Measurements from ENCODE around the gene NRXN3.

The NRXN3 gene

GRCh38 chr14:79614448-79614847, 1444.3 kb downstream of the NRXN3 start:
- DNase-seq: no peak

- no peak for DNase-seq
These were observed 1456.9 kb downstream of the NRXN3 start for GRCh38 chr14:79627058-79627457.

GRCh38 chr14:79629411-79630287, 1459.5 kb downstream of the NRXN3 start:
- DNase-seq: no peak

DNA sequence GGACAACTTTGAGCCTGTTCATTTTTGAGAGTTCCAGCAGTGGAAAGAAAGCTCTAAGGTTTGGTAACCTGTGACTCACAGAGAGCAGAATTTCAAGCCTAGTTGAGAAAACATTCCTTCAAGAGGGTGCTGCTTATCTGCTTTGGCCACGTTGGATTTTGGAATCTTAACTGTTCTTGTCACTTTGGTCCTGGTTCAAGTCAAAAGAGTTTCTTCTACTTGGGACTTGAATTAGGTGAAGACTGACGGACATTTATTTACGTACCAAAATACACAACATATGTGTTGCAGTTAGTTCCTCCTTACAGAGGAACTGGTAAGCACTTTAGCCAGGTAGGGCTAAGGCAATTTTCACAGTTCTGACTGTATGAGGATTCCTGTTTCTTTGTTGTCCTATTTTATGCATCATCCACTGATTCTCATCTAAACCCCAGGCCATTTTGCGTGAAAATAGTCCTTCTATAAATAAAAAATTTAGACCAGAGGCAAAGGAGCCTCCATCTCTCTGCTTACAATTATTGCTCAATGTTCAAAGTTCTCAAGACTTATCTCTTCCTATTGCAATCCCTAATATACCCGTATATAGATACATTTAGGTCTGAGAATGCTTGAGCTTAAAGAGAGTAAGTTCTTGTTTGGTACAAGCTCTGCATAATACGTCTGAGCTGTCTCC, 1460.3 kb downstream of the NRXN3 start:
- DNase-seq: no peak

DNA sequence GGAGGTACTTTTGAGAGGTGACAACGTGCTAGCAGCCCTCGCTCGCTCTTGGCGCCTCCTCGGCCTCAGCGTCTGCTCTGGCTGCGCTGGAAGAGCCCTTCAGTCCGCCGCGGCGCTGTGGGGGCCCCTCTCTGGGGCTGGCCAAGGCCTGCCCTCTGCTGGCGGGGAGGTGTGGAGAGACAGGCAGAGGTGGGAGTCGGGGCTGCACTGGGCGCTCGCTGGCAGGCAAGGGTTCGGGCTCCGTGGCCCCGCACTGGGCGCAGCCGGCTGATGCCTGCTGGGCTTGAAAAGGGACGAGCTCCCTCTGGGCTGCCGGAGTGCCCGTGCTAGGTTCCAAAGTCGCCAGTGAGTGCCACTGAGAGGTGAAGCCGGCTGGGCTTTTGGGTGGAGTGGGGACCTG, 1461.1 kb downstream of the NRXN3 start:
- DNase-seq: no peak

DNA sequence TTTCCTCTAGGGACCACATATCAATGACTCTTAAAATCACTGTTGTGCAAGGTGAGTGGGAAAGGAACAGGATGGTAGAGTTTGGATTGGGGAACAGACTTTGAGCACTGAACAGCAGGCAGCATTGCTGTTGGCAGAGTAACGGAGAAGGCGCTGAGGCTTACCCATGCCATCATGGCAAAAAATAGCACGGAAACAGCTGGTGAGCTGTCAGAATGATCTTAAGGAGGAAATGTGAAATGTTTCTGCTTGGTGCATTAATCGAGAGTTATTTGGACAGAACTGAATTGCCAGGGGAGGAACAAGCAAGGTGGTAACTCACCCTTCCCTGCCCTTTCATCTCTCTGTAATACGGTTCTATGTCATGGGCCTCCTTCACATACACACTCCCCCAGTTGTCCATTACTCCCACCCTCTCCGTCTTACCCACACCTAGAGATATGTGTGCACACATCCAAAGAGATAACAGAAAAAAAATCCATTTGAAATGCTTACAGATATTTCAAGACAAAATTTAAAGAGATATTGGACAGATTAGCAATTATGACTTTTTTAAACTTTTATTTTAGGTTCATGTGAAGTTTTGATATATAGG, 1468.6 kb downstream of the NRXN3 start:
- DNase-seq: no peak

DNA sequence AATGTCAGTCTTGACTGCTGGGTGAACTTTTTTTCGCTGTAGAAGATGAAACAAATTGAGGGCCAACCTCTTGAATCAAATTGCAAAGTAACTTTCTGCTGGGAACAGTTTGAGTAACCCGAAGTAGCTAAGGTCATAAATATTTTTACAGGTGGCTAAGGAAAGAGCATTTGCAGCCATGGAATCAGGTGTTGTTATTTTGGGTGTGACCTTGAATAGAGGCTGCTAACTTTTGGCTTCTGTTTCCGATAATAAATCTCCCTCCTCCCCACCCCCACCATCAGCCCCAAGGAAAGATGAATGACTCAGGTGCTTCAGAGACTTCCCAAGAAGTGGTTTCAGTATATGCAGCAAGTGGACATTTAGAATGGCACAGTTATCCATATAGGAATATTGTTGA, 1469.4 kb downstream of the NRXN3 start:
- DNase-seq: no peak

- no peak for DNase-seq
These were observed 1471.2 kb downstream of the NRXN3 start for GRCh38 chr14:79641371-79641770.

DNA sequence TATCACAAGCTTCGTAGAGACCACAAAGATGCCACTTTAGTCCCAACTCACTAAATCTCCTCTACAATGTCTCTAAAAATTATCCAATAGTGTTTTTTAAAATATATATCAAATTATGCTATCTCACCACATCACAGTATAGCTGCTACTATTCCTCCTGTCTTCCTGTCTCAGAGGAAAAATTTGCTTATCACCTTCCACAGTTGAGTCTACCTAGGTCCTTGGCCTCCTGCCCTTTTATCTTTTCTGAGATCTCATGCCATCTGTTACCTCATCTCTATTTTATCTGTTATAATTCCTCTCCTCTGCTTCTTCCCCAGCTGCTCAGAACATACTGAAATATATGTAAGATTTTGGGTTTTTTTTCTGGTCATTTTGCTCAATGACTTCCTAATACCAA, 1473.0 kb downstream of the NRXN3 start:
- DNase-seq: no peak

- DNase-seq: no peak
These were observed 1475.7 kb downstream of the NRXN3 start for GRCh38 chr14:79645753-79646362.

- no peak for DNase-seq
These were observed 1479.7 kb downstream of the NRXN3 start for GRCh38 chr14:79649856-79650255.

DNA sequence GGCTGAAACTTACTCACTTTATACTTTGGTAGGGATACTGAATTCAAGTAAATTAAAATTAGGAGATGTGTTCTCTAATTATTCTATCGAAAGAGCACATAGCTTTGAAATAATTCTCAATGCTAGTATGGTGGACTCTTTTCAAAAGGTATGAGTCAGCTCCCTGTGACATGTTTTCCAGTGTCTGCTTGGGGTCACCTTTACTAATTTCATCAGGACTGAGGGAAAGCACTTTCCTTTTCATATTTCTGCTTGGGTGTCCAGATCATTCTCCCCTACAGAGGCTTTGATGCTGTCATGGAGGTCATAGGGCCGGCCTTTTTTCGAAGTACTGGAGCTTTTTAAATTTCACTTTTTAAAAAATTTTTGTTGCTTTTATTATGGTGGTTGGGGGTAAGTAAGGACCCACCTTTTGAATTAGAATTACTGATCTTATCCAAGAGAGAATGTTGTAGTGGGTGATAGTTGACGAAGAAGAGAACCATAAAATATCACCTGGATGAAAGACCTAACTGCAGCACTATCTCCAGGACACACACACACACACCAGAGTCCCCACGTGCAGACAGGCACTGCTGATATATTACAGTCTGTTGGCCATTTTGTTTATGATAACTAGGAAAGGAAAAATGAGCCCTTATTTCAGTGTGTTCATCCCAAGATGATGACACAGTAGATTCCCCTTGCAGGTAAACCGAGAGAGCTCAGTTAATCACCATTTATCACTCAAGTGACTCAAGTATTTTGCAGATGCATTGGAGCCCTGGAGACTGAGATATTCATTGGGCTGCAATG, 1482.5 kb downstream of the NRXN3 start:
- no peak for DNase-seq

DNA sequence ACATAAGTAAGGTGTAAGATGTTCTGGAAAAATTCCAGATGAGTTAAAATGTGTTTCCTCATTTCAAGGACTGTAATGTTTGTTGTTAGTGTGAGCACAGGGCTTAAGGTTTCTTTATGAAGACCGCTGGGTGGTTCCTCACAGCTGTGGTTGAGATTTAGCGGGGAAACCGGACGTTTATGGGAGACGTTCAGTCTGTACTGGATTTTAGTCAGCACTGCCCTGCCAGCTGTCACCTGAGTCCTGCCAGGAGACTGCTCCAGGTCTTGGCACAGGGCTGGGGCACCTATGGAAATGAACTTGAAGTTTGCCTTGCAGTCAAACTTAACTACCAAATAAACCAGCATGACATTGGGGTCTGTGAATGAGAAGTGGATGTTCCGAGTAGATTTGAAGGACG, 1485.9 kb downstream of the NRXN3 start:
- no peak for DNase-seq

- DNase-seq: no peak
These were observed 1486.3 kb downstream of the NRXN3 start for GRCh38 chr14:79656496-79656895.

- no peak for DNase-seq
These were observed 1488.0 kb downstream of the NRXN3 start for GRCh38 chr14:79658221-79658620.

GRCh38 chr14:79658769-79659168, 1488.6 kb downstream of the NRXN3 start:
- DNase-seq: no peak

DNA sequence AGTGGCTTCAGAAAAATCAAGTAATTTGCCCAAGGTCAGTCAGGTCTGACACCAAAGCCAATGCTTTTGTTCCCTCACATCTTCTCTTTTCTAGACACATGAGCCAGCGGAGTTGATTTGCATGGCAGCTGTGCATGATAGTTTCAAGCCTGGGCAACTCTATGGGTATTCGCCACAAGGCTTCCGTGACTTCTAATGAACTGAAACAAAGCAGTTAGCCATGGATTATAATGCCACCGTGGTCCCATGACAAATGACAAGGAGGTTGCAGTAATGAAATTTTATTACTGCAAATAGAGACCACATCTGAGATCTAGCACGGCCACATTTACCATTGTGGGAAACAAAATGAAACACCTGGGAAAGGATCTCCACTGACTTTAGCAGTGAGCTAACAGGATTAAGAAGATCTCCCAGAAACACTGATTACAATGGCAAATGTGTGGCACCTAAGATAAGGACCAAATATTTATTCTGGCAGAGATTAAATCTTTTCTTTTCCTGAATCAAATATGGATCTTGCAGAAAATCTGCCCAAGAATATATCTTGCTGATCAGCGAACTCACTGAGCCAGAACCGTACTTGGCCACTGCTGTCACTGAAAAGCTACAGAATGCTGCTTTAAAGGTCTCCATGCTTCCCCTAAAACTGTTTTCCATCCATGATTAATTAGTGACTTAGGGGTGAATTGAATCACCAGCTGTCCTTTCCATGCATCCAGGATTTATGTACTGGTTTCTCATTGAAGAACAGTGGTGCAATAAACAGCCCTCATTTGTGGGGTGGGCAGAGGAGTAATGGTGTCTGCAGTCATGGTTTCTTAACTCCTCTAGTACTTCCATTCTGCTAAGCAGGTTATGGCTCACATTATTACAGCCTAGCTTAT, 1490.1 kb downstream of the NRXN3 start:
- DNase-seq: no peak

- DNase-seq: no peak
These were observed 1491.6 kb downstream of the NRXN3 start for GRCh38 chr14:79661752-79662151.

- no peak for DNase-seq
These were observed 1493.3 kb downstream of the NRXN3 start for GRCh38 chr14:79663453-79663852.

- no peak for DNase-seq
These were observed 1495.4 kb downstream of the NRXN3 start for GRCh38 chr14:79665556-79665955.

DNA sequence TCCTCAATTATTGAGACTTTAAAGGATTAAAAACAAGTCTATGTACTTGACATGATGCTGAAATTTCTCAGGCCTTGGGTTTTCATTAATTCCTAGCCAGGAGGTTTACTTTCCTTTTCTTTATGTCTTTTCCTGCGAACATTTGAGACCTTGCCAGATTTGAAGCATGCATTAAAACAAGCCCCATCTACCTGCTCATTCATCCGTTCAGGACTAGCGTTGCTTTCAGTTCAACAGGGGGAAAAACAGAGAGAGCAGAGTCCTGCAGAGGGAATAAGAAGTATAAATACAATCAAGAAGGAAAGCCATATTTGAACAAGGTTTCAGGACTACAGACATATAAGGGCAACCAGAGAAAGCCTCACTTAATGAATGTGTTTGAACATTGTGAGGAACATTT, 1498.8 kb downstream of the NRXN3 start:
- no peak for DNase-seq

DNA sequence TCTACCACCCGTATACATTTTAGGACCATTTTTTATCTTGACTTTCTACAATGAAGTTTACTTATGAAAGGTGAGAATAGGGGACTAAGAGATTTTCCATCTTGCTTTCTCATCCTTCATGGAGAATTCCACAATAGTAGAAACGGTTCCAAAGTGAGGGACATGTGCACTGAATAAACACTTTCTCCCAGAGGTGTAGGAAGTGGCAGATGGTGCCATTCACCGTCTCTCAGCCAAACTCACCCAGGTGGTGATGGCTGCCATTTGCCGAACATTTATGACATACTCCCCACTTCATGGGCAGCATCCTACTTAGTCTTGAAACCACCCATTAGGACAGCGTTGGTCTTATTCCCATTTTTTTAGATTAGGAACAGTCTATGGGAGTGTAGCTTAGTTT, 1500.6 kb downstream of the NRXN3 start:
- no peak for DNase-seq

Data from CD4-positive, alpha-beta T cell treated with Interleukin-10 for 1 hour (primary cell).